Measurements from ENCODE around the gene SSTR5.

- TF ChIP-seq CTCF (IDR thresholded peaks at IDR 0.05) (no peak), POLR2A (IDR thresholded peaks at IDR 0.05) (no peak), POLR2AphosphoS5 (IDR thresholded peaks at IDR 0.05) (no peak), EP300 (IDR thresholded peaks at IDR 0.05) (no peak)
These were observed 663 bp downstream of the SSTR5 start for GRCh38 chr16:1073262-1073558.
